Neural cell (in vitro differentiated cells): Measurements from ENCODE around the gene NCAPD3.

Source experiments
- EP300 ChIP-seq: fragments of 450-650 bp; conservative IDR thresholded peaks from 2 replicates; pipeline ENCODE4 v1.6.1; 2014; ENCODE audit warnings: antibody characterized with exemption, mild to moderate bottlenecking, moderate library complexity; ENCODE audit not compliant: poor library complexity, severe bottlenecking
- EZH2 ChIP-seq: fragments of 200-600, 300-800 bp; shearing (Covaris generic), sonication (generic); IDR thresholded peaks from 2 replicates; pipeline ENCODE4 v1.6.1; 2014; ENCODE audit warnings: antibody characterized with exemption, low read length, borderline replicate concordance, mild to moderate bottlenecking; ENCODE audit not compliant: insufficient read depth, poor library complexity, severe bottlenecking
- MXI1 ChIP-seq: fragments of 450-650 bp; conservative IDR thresholded peaks from 2 replicates; pipeline ENCODE4 v1.6.1; 2014; ENCODE audit warnings: antibody characterized with exemption, mild to moderate bottlenecking; ENCODE audit not compliant: poor library complexity, severe bottlenecking
- POLR2AphosphoS5 ChIP-seq: IDR thresholded peaks from 2 replicates; pipeline ENCODE4 v1.6.1; 2012
- RAD21 ChIP-seq: fragments of 450-650 bp; conservative IDR thresholded peaks from 2 replicates; pipeline ENCODE4 v1.6.1; 2014; ENCODE audit warnings: antibody characterized with exemption, mild to moderate bottlenecking, moderate library complexity
- SMC3 ChIP-seq: fragments of 450-650 bp; conservative IDR thresholded peaks from 2 replicates; pipeline ENCODE4 v1.6.1; 2014; ENCODE audit warnings: antibody characterized with exemption, mild to moderate bottlenecking, moderate library complexity; ENCODE audit not compliant: poor library complexity
- TAF1 ChIP-seq: IDR thresholded peaks from 2 replicates; pipeline ENCODE4 v1.6.1; 2012; ENCODE audit warnings: low read depth
- TF ChIP-seq, protein P1 (sequence below): IDR thresholded peaks from 2 replicates; pipeline ENCODE4 v1.6.1; 2012; ENCODE audit warnings: borderline replicate concordance
- TF ChIP-seq, protein P2 (sequence below): fragments of 450-650 bp; IDR thresholded peaks from 2 replicates; pipeline ENCODE4 v1.5.1; 2014; ENCODE audit warnings: antibody characterized with exemption, mild to moderate bottlenecking, moderate library complexity; ENCODE audit not compliant: poor library complexity, severe bottlenecking

DNA sequence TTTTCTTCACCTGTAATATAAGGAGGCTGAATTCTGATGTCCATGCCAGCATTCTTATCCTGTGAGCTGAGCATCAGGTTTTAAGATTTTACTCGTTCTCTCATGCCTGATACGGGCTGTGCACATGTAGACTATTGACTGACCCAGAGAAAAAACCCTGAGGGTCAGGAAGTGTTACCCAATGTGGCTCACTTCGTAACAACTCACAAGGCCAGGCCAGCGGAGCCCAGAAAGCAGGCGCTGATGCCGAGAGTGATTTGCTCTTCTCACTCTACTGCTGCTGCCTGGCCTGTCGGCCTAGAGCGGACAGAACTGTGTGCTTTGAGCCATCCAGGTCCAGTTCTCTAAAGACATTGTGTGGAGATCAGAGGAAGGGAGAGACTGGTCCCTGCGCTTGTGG is 18.6 kb upstream of the NCAPD3 start:
- TF ChIP-seq, protein P1, sequence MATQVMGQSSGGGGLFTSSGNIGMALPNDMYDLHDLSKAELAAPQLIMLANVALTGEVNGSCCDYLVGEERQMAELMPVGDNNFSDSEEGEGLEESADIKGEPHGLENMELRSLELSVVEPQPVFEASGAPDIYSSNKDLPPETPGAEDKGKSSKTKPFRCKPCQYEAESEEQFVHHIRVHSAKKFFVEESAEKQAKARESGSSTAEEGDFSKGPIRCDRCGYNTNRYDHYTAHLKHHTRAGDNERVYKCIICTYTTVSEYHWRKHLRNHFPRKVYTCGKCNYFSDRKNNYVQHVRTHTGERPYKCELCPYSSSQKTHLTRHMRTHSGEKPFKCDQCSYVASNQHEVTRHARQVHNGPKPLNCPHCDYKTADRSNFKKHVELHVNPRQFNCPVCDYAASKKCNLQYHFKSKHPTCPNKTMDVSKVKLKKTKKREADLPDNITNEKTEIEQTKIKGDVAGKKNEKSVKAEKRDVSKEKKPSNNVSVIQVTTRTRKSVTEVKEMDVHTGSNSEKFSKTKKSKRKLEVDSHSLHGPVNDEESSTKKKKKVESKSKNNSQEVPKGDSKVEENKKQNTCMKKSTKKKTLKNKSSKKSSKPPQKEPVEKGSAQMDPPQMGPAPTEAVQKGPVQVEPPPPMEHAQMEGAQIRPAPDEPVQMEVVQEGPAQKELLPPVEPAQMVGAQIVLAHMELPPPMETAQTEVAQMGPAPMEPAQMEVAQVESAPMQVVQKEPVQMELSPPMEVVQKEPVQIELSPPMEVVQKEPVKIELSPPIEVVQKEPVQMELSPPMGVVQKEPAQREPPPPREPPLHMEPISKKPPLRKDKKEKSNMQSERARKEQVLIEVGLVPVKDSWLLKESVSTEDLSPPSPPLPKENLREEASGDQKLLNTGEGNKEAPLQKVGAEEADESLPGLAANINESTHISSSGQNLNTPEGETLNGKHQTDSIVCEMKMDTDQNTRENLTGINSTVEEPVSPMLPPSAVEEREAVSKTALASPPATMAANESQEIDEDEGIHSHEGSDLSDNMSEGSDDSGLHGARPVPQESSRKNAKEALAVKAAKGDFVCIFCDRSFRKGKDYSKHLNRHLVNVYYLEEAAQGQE, result no peak
- TF ChIP-seq POLR2AphosphoS5, result no peak
- TF ChIP-seq, protein P2, sequence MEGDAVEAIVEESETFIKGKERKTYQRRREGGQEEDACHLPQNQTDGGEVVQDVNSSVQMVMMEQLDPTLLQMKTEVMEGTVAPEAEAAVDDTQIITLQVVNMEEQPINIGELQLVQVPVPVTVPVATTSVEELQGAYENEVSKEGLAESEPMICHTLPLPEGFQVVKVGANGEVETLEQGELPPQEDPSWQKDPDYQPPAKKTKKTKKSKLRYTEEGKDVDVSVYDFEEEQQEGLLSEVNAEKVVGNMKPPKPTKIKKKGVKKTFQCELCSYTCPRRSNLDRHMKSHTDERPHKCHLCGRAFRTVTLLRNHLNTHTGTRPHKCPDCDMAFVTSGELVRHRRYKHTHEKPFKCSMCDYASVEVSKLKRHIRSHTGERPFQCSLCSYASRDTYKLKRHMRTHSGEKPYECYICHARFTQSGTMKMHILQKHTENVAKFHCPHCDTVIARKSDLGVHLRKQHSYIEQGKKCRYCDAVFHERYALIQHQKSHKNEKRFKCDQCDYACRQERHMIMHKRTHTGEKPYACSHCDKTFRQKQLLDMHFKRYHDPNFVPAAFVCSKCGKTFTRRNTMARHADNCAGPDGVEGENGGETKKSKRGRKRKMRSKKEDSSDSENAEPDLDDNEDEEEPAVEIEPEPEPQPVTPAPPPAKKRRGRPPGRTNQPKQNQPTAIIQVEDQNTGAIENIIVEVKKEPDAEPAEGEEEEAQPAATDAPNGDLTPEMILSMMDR, result no peak
- no peak for TF ChIP-seq RAD21
- TF ChIP-seq EP300, result no peak
- TF ChIP-seq EZH2, result no peak
- no peak for TF ChIP-seq TAF1
- TF ChIP-seq MXI1, result no peak
- TF ChIP-seq SMC3, result no peak
